CD8-positive, alpha-beta memory T cell (primary cell): ENCODE data around the gene PLEKHM1. TPM values are rescaled to one million over a fixed set of nuclear protein-coding genes. Genes with fewer than 3 reads are reported as not detected.

Experiments
- CTCF ChIA-PET: fragments of 350-600 bp; sonication (Branson Sonifier 250); formaldehyde crosslinking; loops from one replicate; lab custom pipeline; 2021; ENCODE audit warnings: antibody characterized with exemption; lab: Charles Lee
- POLR2A ChIA-PET: fragments of 350-600 bp; sonication (Branson Sonifier 250); formaldehyde crosslinking; loops from one replicate; lab custom pipeline; 2021; ENCODE audit warnings: antibody characterized with exemption; lab: Charles Lee
- DNase-seq, 5 donors: peaks; one replicate each; pipeline versions ENCODE4 v3.0.0 to v3.0.0-alpha.2; 2020 to 2022; ENCODE audit warnings: mixed read lengths in 1 of 5
- H3K27ac ChIP-seq: one replicate; pipeline ENCODE4 v1.7.0; 2013; ENCODE audit warnings: low read depth, mild to moderate bottlenecking, low read length, moderate library complexity
- H3K27me3 ChIP-seq: 2 replicates; pipeline ENCODE4 v1.7.0; 2013; ENCODE audit warnings: low read length, mild to moderate bottlenecking; ENCODE audit not compliant: insufficient read depth, poor library complexity, severe bottlenecking
- H3K36me3 ChIP-seq: 2 replicates; pipeline ENCODE4 v1.7.0; 2013; ENCODE audit warnings: mild to moderate bottlenecking, low read length, moderate library complexity; ENCODE audit not compliant: insufficient read depth
- H3K4me1 ChIP-seq: 2 replicates; pipeline ENCODE4 v1.7.0; 2013; ENCODE audit warnings: mild to moderate bottlenecking, low read length, moderate library complexity; ENCODE audit not compliant: insufficient read depth
- H3K4me3 ChIP-seq: 2 replicates; pipeline ENCODE4 v1.7.0; 2013; ENCODE audit warnings: mild to moderate bottlenecking, low read length
- H3K9me3 ChIP-seq: 2 replicates; pipeline ENCODE4 v1.7.0; 2013; ENCODE audit warnings: mild to moderate bottlenecking, low read length
- H3K27ac Mint-ChIP-seq, 8 donors: one replicate each; pipeline ENCODE4 v1.8.0; 2020 to 2021; ENCODE audit warnings: mixed read lengths in 8 of 8, mild to moderate bottlenecking in 6 of 8, inconsistent platforms in 3 of 8, moderate library complexity in 3 of 8
- H3K27me3 Mint-ChIP-seq, 2 donors: one replicate each; pipeline ENCODE4 v1.8.0; 2020 to 2021; ENCODE audit warnings: mixed read lengths in 2 of 2, mild to moderate bottlenecking in 1 of 2, moderate library complexity in 1 of 2
- H3K36me3 Mint-ChIP-seq, 3 donors: one replicate each; pipeline ENCODE4 v1.8.0; 2020 to 2021; ENCODE audit warnings: mixed read lengths in 3 of 3, inconsistent platforms in 1 of 3, mild to moderate bottlenecking in 1 of 3
- H3K4me1 Mint-ChIP-seq, 3 donors: one replicate each; pipeline ENCODE4 v1.8.0; 2020 to 2021; ENCODE audit warnings: mixed read lengths in 3 of 3, inconsistent platforms in 1 of 3, mild to moderate bottlenecking in 1 of 3
- H3K4me3 Mint-ChIP-seq, 7 donors: one replicate each; pipeline ENCODE4 v1.8.0; 2020 to 2021; ENCODE audit warnings: mixed read lengths in 7 of 7, mild to moderate bottlenecking in 6 of 7, moderate library complexity in 4 of 7, inconsistent platforms in 2 of 7
- H3K9me3 Mint-ChIP-seq, 5 donors: one replicate each; pipeline ENCODE4 v1.8.0; 2020 to 2022; ENCODE audit warnings: mixed read lengths in 5 of 5, mild to moderate bottlenecking in 3 of 5, moderate library complexity in 2 of 5, inconsistent platforms in 1 of 5
- polyA plus RNA-seq: library from polyadenylated mRNA; unstranded; fragments of 300-500 nt; fragmentation: Illumina TruSeq; gene quantifications from one replicate; pipeline ENCODE4 v1.2.3, GENCODE V29; 2021
- total RNA-seq, 2 experiments: library from RNA; stranded (reverse); gene quantifications; one replicate each; pipeline ENCODE4 v1.2.3, GENCODE V29; 2021

The PLEKHM1 gene
- total and polyA plus RNA-seq, 3 experiments from 2014 or later = 17.3 to 32.4 (median 32.0) TPM

DNA sequence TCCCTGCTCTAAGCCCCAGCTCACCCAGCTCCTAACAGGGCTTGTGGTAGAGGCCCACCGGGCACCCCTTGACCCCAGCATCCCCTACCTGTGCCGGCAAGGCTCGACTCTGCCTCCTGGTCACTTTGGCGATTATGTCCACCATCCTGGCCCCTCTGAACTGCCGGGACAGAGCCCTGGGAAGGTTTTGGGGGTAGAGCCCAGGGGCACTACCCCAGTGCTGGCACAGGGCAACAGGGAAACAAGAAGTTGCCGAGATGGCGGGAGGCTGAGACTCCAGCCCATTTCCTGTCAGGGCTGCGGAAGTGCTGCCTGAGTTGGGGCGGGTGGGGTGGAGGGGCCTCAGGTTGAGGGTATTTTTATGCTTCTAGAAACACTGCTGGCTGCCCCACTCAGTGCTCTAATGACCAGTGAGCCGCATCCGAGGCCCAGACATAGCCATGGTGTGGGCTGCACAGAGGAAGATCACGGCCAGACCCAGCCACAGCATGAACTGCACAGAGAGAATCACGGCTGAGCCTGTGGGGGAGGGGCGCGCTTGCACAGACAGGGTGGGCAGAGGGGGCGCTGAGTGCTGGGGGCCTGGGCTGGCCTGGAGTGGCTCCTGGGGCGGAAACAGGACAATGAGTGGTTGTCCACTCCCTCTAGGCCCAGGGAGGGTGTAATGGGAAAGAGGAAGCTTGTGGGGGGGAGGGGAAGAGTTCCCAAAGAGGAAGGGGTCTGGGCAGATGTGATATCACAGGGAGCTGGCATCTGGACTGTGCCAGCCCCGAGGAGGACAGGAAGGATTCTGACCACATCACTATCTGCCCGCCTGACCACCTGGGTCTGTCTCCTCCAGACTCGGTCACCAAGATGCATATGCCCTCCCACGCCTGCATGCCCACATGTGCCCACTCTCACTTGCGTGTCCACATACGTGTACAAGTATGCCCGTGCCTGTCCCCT, 80.1 kb downstream of the PLEKHM1 start:
- peaks cover 48% of the 10 kb centered on the region for H3K4me1 ChIP-seq
- peaks cover 0 to 29% (median 0%) of the 10 kb centered on the region in 3 donors for H3K36me3 Mint-ChIP-seq
- POLR2A ChIA-PET = interaction anchor here (0.6 to 1.0 kb wide), 2 partner anchors 163 to 318 kb away, joined by 3 to 4 read pairs; no protein-coding TSS in a partner anchor
- peak; percentile 42 to 70 (median 56) for DNase-seq
- peaks cover 46 to 59% (median 50%) of the 10 kb centered on the region in 3 donors for H3K4me1 Mint-ChIP-seq
- no peaks in the 10 kb centered on the region for H3K27me3 ChIP-seq
- H3K9me3 ChIP-seq = no peaks in the 10 kb centered on the region
- peaks cover 0 to 3% of the 10 kb centered on the region in 2 donors for H3K27me3 Mint-ChIP-seq
- H3K4me3 ChIP-seq = peak overlapping the region; percentile 100
- no peaks in the 10 kb centered on the region for H3K9me3 Mint-ChIP-seq
- H3K27ac ChIP-seq = peak overlapping the region; percentile 84
- peaks cover 9% of the 10 kb centered on the region for H3K36me3 ChIP-seq
- H3K27ac Mint-ChIP-seq = peak overlapping the region; percentile 92 to 99 (median 98)
- CTCF ChIA-PET = interaction anchor here (1.1 to 4.0 kb wide), 3 partner anchors 18 to 140 kb away, joined by 3 to 12 read pairs (median 6); no protein-coding TSS in a partner anchor
- H3K4me3 Mint-ChIP-seq = peak overlapping the region; percentile 96 to 100 (median 99)

DNA sequence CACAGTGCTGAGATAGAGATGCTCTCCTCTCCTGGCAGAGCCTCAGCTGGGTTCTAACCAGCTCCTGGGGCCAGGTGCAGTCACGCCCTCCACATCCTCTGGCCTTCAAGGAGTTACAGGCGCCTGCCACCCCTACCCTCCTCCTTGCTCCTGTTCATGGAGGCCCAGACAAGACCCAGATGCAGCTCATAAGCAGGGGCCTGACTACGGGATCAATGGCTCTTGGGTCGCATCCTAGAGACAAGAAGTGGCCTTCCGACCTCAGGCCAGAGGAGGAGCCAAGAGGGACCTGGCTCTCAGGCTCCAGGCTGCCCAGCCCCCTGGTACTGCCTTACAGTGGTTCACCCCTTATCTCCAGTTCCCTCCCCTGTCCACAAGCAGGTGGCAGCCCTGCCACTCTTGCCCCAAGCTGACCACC, 80.9 kb downstream of the PLEKHM1 start:
- DNase-seq = no peak
- ChIA-PET CTCF (interaction anchor here (1.0 to 4.0 kb wide), 9 partner anchors 12 to 1047 kb away, joined by 3 to 12 read pairs (median 4); partner anchors contain the start of genes FAM171A2 and HEXIM1), POLR2A (interaction anchor here (1.0 kb wide), 1 partner anchor 163 kb away, joined by 3 read pairs; no protein-coding TSS in a partner anchor)
- Mint-ChIP-seq H3K4me1 (peaks cover 44 to 59% (median 50%) of the 10 kb centered on the region in 3 donors), H3K27me3 (no peaks in the 10 kb centered on the region), H3K36me3 (peaks cover 0 to 33% (median 0%) of the 10 kb centered on the region in 3 donors), H3K4me3 (peak overlapping the region; percentile 96 to 100 (median 99)), H3K27ac (peak overlapping the region; percentile 92 to 99 (median 98)), H3K9me3 (no peaks in the 10 kb centered on the region)
- H3K4me3 ChIP-seq = peak overlapping the region; percentile 100
- H3K27ac ChIP-seq = peak overlapping the region; percentile 84
- no peaks in the 10 kb centered on the region for H3K9me3 ChIP-seq
- H3K36me3 ChIP-seq = peaks cover 13% of the 10 kb centered on the region
- no peaks in the 10 kb centered on the region for H3K27me3 ChIP-seq
- peaks cover 48% of the 10 kb centered on the region for H3K4me1 ChIP-seq

DNA sequence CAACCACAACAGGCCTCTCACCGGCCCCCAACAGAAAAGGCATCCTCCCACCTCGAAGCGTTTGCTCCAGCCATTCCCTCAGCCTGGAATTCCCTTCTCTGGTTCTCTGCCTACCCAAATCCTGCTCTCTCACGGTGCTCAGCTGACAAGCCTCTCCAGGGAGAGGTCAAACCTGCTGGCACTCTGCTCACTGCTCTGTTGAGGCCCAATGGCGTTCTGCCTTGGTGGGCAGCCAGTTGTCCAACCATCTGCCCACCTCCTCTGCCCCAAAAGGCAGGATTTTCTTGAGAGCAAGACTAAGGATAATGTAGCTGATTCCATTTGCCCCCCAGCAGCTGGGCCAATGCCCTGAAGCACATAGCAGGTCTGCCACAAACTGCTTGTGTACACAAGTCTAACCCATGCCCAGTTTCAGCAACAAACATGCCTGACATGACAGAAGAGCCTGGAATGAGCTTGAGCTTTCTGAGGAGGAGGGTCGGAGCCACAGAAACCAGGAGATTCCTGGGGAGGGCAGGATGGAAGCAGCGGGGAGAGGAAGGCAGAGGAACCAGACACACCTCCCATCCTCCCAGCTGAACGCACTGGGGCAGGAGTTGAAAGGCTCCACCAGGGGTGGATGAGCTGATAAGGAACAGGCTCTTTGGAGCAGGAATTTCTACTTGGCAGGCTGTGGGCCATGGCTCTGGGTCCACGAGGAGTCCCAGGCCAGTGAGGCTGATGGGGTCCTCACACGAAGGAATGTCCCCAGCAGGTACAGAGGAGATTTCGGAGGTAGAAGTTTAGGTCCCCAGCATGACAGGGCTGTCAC, 81.7 kb downstream of the PLEKHM1 start:
- Mint-ChIP-seq H3K4me1 (peaks cover 44 to 59% (median 52%) of the 10 kb centered on the region in 3 donors), H3K4me3 (peak overlapping the region; percentile 96 to 100 (median 99)), H3K9me3 (no peaks in the 10 kb centered on the region), H3K36me3 (peaks cover 0 to 42% (median 0%) of the 10 kb centered on the region in 3 donors), H3K27me3 (no peaks in the 10 kb centered on the region), H3K27ac (peak overlapping the region; percentile 92 to 99 (median 98))
- H3K27me3 ChIP-seq = no peaks in the 10 kb centered on the region
- peaks cover 48% of the 10 kb centered on the region for H3K4me1 ChIP-seq
- DNase-seq = peak in 1 of 5 donors; percentile 30
- no peaks in the 10 kb centered on the region for H3K9me3 ChIP-seq
- peaks cover 21% of the 10 kb centered on the region for H3K36me3 ChIP-seq
- peak overlapping the region; percentile 84 for H3K27ac ChIP-seq
- POLR2A ChIA-PET = no interaction called here
- peak overlapping the region; percentile 100 for H3K4me3 ChIP-seq
- CTCF ChIA-PET = interaction anchor here (1.0 to 4.0 kb wide), 9 partner anchors 11 to 1046 kb away, joined by 3 to 12 read pairs (median 4); partner anchors contain the start of genes FAM171A2 and HEXIM1

DNA sequence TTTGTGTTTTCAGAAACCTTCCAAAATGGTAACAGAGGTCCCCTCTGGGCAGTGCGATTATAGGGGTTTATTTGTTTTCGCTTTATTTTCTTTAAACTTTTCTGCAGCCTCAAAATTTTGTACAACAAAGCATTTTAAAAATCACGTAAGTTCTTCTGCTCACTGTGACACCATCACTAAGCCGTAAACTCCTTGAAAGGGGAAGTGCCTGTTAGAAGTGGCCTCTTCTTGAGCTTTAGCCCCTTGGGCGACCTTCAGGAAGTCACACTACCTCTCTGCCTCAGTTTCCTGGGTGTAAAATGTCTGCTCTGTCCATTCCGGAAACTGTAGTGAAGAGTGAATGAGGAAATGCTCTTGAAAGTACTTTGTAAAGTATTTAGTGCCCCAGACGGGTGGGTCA, 84.4 kb downstream of the PLEKHM1 start:
- H3K36me3 Mint-ChIP-seq = peaks cover 0 to 68% (median 5%) of the 10 kb centered on the region in 3 donors
- H3K4me3 ChIP-seq = no peak overlapping the region
- H3K9me3 Mint-ChIP-seq = no peaks in the 10 kb centered on the region
- H3K36me3 ChIP-seq = peaks cover 46% of the 10 kb centered on the region
- no peaks in the 10 kb centered on the region for H3K27me3 Mint-ChIP-seq
- H3K4me1 Mint-ChIP-seq = peaks cover 41 to 47% (median 45%) of the 10 kb centered on the region in 3 donors
- H3K27ac ChIP-seq = no peak overlapping the region
- DNase-seq = peak in 1 of 5 donors; percentile 12
- ChIA-PET POLR2A (no interaction called here), CTCF (no interaction called here)
- H3K27ac Mint-ChIP-seq = peak overlapping the region in 3 of 8 donors; percentile 17 to 42 (median 27)
- no peak overlapping the region for H3K4me3 Mint-ChIP-seq
- no peaks in the 10 kb centered on the region for H3K27me3 ChIP-seq
- H3K9me3 ChIP-seq = no peaks in the 10 kb centered on the region
- peaks cover 34% of the 10 kb centered on the region for H3K4me1 ChIP-seq

DNA sequence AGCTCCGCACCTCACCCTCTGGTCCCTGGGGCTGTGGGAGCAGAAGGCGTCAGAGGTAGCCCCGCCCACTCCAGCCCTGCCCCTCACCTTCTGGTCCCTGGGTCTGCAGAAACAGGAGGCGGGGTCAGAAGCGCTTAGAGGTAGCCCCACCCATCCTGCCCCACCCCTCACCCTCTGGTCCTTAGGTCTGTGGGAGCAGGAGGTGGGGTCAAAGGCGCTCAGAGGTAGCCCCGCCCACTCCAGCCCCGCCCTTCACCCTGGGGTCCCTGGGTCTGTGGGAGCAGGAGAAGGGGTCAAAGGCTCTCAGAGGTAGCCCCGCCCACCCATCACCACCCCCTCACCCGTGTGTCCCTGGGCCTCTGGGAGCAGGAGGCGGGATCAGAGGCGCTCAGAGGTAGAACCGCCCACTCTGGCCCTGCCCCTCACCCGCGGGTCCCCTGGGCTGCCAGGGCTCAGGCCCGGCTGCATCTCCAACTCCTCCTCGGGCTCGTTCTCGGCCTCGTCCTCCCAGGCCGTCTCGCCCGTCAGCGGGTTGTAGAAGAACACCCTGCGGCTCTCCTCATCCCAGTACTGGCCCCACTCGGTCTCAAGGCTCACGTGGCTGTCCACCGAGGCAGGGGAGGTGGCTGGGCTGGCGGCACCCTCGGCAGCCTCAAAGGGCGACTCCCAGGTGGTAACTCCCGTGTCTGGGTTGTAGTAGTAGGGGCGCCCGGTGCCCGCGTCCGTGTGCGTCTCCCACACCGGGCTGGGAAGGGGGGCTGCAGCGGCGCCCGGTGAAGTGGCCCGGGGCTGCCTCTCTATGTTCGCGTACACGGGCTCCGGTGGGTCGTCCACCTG, 85.1 kb downstream of the PLEKHM1 start:
- Mint-ChIP-seq H3K4me3 (no peak overlapping the region), H3K27ac (no peak overlapping the region), H3K9me3 (no peaks in the 10 kb centered on the region), H3K4me1 (peaks cover 34 to 41% (median 40%) of the 10 kb centered on the region in 3 donors), H3K36me3 (peaks cover 0 to 74% (median 10%) of the 10 kb centered on the region in 3 donors), H3K27me3 (no peaks in the 10 kb centered on the region)
- no peak for DNase-seq
- Histone ChIP-seq H3K4me1 (peaks cover 28% of the 10 kb centered on the region), H3K9me3 (no peaks in the 10 kb centered on the region), H3K27ac (no peak overlapping the region), H3K27me3 (no peaks in the 10 kb centered on the region), H3K4me3 (no peak overlapping the region), H3K36me3 (peaks cover 49% of the 10 kb centered on the region)
- ChIA-PET POLR2A (no interaction called here), CTCF (no interaction called here)

DNA sequence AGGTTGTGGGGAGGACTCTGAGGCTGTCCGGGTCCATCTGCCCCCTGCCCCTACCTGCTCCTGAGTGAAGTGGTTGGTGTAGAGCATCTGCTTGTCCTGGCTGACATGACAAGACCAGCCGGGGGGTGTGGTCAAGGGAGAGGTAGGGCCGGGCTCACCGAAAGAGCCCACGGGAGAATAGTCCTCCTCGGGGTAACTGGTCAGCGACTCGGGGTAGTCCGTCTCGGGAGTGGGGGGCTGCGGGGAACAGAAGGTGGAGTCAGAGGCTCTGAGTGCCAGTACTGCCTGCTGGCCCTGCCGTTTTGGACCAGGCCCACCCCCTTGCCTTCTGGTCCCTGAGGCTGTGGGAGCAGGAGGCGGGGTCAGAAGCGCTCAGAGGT, 85.7 kb downstream of the PLEKHM1 start:
- H3K4me1 Mint-ChIP-seq = peaks cover 31 to 36% (median 36%) of the 10 kb centered on the region in 3 donors
- H3K9me3 Mint-ChIP-seq = no peaks in the 10 kb centered on the region
- Histone ChIP-seq H3K4me1 (peaks cover 27% of the 10 kb centered on the region), H3K4me3 (no peak overlapping the region), H3K27ac (no peak overlapping the region), H3K36me3 (peaks cover 49% of the 10 kb centered on the region), H3K9me3 (no peaks in the 10 kb centered on the region), H3K27me3 (no peaks in the 10 kb centered on the region)
- H3K27ac Mint-ChIP-seq = peak overlapping the region in 2 of 8 donors; percentile 52 to 77
- POLR2A ChIA-PET = no interaction called here
- no peak for DNase-seq
- H3K27me3 Mint-ChIP-seq = no peaks in the 10 kb centered on the region
- CTCF ChIA-PET = interaction anchor here (1.3 kb wide), 1 partner anchor 128 kb away, joined by 3 read pairs; no protein-coding TSS in a partner anchor
- H3K36me3 Mint-ChIP-seq = peaks cover 0 to 76% (median 10%) of the 10 kb centered on the region in 3 donors
- no peak overlapping the region for H3K4me3 Mint-ChIP-seq
